Esophagus muscularis mucosa (tissue), 4 donors: Measurements from ENCODE around the gene YPEL5. TPM values are rescaled to one million over a fixed set of nuclear protein-coding genes. Genes with fewer than 3 reads are reported as not detected.

Source experiments
- DNase-seq: peaks from one replicate; pipeline ENCODE4 v3.0.0-alpha.2; 2017; ENCODE audit errors: extremely low spot score
- H3K27ac ChIP-seq, 4 donors: fragments of 200-600 bp; sonication (generic); replicated peaks in 1 of 4; 1 replicate in 3 of 4; 2 replicates in 1 of 4; pipeline ENCODE4 v1.5.1; 2016 to 2019; ENCODE audit warnings: mild to moderate bottlenecking in 1 of 4
- H3K27me3 ChIP-seq, 4 donors: fragments of 200-600 bp; sonication (generic); one replicate each; pipeline versions ENCODE4 v1.5.1 to v1.6.0; 2016 to 2019
- H3K36me3 ChIP-seq, 4 donors: fragments of 200-600 bp; sonication (generic); one replicate each; pipeline ENCODE4 v1.5.1; 2016 to 2019
- H3K4me1 ChIP-seq, 4 donors: fragments of 200-600 bp; sonication (generic); one replicate each; pipeline ENCODE4 v1.5.1; 2016 to 2019
- H3K4me3 ChIP-seq, 4 donors: fragments of 200-600 bp; sonication (generic); 1 replicate in 2 of 4; 2 replicates in 2 of 4; pipeline ENCODE4 v1.5.1; 2016 to 2019; ENCODE audit warnings: mild to moderate bottlenecking in 4 of 4, moderate library complexity in 1 of 4
- H3K9me3 ChIP-seq, 4 donors: fragments of 200-600 bp; sonication (generic); 1 replicate in 3 of 4; 2 replicates in 1 of 4; pipeline ENCODE4 v1.5.1; 2016 to 2019
- EP300 ChIP-seq: sonication (generic); formaldehyde crosslinking; IDR thresholded peaks from one replicate; pipeline ENCODE4 v1.6.1; 2017; ENCODE audit warnings: antibody characterized with exemption
- POLR2A ChIP-seq: fragments of 450-650 bp; IDR thresholded peaks from one replicate; pipeline ENCODE4 v1.6.1; 2017; ENCODE audit warnings: antibody characterized with exemption, moderate library complexity, mild to moderate bottlenecking, low read depth
- POLR2AphosphoS5 ChIP-seq, 2 donors: sonication (generic); formaldehyde crosslinking; IDR thresholded peaks; one replicate each; pipeline ENCODE4 v1.6.1; 2017; ENCODE audit warnings: antibody characterized with exemption in 2 of 2
- WGBS: methylation state at CpG from one replicate; pipeline ENCODE4 v1.1.5; 2018; 5-methylcytosine and 5-hydroxymethylcytosine counted together
- intact Hi-C: fragments of 100-400 bp; cut with DNase I; formaldehyde crosslinking; loops from one replicate; pipeline ENCODE4 v1.15.1; 2023
- total RNA-seq, 4 donors: library from RNA; depleted of rRNA; stranded (reverse); fragments of >200 nt; gene quantifications; one replicate each; pipeline versions ENCODE4 v1.1.0 to v1.2.1, GENCODE V29; 2016
- TF ChIP-seq, protein P1 (sequence below), 3 experiments: fragments of 200-600 bp in 2 of 3; fragments of 450-650 bp in 1 of 3; sonication (generic) in 2 of 3; IDR thresholded peaks; one replicate each; pipeline ENCODE4 v1.5.1; 2017 to 2019; ENCODE audit warnings: antibody characterized with exemption in 3 of 3, mild to moderate bottlenecking in 2 of 3, moderate library complexity in 1 of 3

The YPEL5 gene
- total RNA-seq, 4 donors from 2014 or later = 96.0 to 148 (median 109) TPM

DNA sequence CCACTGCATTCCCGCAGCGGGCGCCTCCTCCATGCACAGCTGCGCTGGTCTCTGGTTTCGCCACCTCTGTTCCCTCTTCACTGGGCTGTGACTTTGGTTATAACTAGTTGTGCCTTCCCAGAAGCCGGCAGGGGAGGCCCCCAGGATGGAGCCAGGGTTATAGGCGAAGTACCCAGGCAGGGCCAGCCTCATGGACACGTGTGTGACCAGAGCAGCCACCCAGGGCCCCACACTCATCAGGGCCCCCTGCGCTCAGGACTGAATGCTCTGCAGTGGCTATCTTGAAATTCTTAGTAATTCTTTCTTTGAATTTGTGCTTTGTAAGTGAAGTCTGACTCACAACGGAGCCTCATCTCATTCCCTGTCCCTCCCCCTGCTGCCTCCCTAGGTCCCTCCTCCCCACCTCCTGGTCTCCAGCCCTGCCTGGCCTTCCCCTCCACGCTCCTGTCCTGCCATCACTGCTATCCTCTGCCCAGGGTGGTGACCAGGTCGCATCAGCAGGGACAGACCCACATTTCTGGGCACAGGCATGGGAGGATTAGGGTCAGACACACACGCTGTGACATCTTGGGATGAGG lies 46.4 kb downstream of the YPEL5 start:
- Histone ChIP-seq H3K4me3 (no peak overlapping the region), H3K36me3 (no peaks in the 10 kb centered on the region), H3K27me3 (no peaks in the 10 kb centered on the region), H3K4me1 (no peaks in the 10 kb centered on the region), H3K27ac (no peak overlapping the region), H3K9me3 (no peaks in the 10 kb centered on the region)
- intact Hi-C loops = no loop called here
- DNase-seq = no peak
- 88% methylated on average over 13 of the region's 13 CpGs for WGBS
- TF ChIP-seq POLR2AphosphoS5 (IDR thresholded peaks at IDR 0.05) (no peak), EP300 (no peak), POLR2A (no peak)
- TF ChIP-seq, protein P1, sequence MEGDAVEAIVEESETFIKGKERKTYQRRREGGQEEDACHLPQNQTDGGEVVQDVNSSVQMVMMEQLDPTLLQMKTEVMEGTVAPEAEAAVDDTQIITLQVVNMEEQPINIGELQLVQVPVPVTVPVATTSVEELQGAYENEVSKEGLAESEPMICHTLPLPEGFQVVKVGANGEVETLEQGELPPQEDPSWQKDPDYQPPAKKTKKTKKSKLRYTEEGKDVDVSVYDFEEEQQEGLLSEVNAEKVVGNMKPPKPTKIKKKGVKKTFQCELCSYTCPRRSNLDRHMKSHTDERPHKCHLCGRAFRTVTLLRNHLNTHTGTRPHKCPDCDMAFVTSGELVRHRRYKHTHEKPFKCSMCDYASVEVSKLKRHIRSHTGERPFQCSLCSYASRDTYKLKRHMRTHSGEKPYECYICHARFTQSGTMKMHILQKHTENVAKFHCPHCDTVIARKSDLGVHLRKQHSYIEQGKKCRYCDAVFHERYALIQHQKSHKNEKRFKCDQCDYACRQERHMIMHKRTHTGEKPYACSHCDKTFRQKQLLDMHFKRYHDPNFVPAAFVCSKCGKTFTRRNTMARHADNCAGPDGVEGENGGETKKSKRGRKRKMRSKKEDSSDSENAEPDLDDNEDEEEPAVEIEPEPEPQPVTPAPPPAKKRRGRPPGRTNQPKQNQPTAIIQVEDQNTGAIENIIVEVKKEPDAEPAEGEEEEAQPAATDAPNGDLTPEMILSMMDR (IDR thresholded peaks at IDR 0.05) = no peak

DNA sequence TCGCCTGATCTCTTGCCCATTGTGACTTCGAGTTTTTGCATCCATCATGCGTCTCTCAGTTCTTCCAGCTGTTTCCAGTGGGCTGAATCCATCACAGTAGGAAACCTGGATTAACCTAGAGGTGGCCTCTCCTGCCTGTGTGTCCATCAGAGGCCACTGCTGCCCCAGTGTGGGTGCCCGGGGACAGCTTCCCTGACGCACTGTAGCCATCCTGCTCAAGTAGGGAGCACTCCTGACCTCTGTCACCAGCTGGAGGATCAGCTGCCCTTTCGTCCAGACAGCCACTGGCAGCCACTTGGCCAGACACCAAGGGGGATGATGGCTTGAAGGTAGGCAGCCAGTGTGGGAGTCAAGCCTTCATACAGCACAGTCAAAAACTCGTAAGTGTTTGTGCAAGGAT lies 47.6 kb downstream of the YPEL5 start:
- H3K9me3 ChIP-seq = no peaks in the 10 kb centered on the region
- WGBS = 84% methylated on average over 6 of the region's 7 CpGs
- intact Hi-C loops = no loop called here
- H3K27ac ChIP-seq = no peak overlapping the region
- no peaks in the 10 kb centered on the region for H3K4me1 ChIP-seq
- H3K36me3 ChIP-seq = no peaks in the 10 kb centered on the region
- DNase-seq = no peak
- H3K4me3 ChIP-seq = no peak overlapping the region
- TF ChIP-seq POLR2AphosphoS5 (IDR thresholded peaks at IDR 0.05) = no peak
- no peak for TF ChIP-seq EP300
- TF ChIP-seq POLR2A = no peak
- TF ChIP-seq, protein P1 (IDR thresholded peaks at IDR 0.05) = no peak
- H3K27me3 ChIP-seq = no peaks in the 10 kb centered on the region

DNA sequence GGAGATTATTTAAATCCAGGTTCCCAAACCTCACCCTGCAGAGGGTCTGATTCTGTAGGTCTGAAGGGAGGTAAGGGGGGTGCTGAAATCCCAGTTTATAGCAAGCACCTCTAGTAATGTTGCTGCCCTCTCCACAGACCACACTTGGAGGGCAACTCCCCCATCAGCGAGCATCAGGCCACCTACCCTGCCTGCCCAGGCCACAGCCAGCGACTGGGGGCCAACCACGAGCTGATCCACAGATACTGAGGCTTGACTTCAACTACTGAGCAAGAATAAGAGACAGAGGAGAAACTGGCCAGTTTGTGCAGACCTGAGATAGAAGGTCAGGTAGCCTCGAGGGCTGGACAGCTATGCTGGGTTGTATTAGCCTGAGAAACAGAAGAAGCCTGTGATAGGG lies 48.2 kb downstream of the YPEL5 start:
- Histone ChIP-seq H3K4me3 (no peak overlapping the region), H3K9me3 (no peaks in the 10 kb centered on the region), H3K4me1 (no peaks in the 10 kb centered on the region), H3K27ac (no peak overlapping the region), H3K36me3 (no peaks in the 10 kb centered on the region), H3K27me3 (no peaks in the 10 kb centered on the region)
- 68% methylated on average over 4 of the region's 4 CpGs for WGBS
- no peak for DNase-seq
- no peak for TF ChIP-seq EP300
- no peak for TF ChIP-seq POLR2A
- TF ChIP-seq POLR2AphosphoS5 (IDR thresholded peaks at IDR 0.05) = no peak
- TF ChIP-seq, protein P1 (IDR thresholded peaks at IDR 0.05) = no peak
- intact Hi-C loops = no loop called here

DNA sequence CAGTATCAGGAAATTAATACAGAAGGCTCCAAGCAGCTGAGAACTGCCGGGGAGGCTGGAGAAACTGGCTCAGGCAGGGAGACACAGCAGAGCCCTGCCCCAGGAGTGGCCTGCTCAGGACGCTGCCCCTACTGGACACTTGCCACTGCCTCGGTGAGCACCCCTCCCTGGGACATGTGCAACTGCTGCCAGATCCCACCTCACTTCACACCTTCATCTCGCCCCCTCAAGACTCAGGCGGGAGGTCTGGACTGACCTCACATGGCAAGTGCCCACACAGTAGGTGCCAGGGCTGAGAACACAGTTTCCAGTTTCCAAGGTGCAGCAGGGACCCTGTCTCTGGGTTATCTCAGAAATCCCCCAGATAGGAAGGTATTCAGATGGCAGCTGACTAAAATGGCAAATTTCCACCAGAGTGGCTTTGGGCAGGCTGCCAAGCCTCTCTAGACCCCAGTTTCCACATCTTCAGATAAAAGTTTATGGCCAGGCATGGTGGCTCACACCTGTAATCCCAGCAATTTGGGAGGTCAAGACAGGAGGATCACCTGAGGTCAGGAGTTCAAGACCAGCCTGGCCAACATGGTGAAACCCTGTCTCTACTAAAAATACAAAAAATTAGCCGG lies 50.9 kb downstream of the YPEL5 start:
- Histone ChIP-seq H3K27me3 (no peaks in the 10 kb centered on the region), H3K4me1 (peaks cover 7 to 13% (median 10%) of the 10 kb centered on the region in 4 donors), H3K4me3 (no peak overlapping the region), H3K9me3 (no peaks in the 10 kb centered on the region), H3K27ac (no peak overlapping the region), H3K36me3 (no peaks in the 10 kb centered on the region)
- TF ChIP-seq, protein P1 (IDR thresholded peaks at IDR 0.05) = no peak
- 55% methylated on average over 3 of the region's 6 CpGs for WGBS
- DNase-seq = no peak
- intact Hi-C loops = no loop called here

DNA sequence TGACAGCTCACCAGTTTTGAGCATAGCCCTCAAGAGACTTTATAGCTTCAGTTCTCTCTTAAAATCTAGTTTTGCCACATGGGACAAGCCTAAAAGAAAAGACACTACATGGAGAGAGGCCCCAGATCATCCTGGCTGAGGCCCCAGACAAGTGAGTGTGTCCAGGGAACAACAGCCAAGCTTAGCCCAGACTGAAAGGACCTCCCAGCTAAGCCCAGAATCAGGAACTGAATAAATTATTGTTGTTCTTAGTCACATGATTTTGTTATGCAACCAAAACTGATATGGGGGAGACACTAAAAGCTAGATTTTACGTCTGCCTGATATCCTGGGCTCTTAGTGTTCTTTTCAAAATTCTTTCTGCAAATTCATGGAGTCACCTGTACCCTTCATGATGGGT lies 55.2 kb downstream of the YPEL5 start:
- no peaks in the 10 kb centered on the region for H3K9me3 ChIP-seq
- DNase-seq = no peak
- no peak overlapping the region for H3K4me3 ChIP-seq
- peak overlapping the region in 3 of 4 donors; percentile 20 to 59 (median 35) for H3K27ac ChIP-seq
- no peaks in the 10 kb centered on the region for H3K27me3 ChIP-seq
- intact Hi-C loops = loop anchor here (5.0 to 10.0 kb wide), 2 partner anchors 35 to 1133 kb away; no protein-coding TSS in a partner anchor
- no peak for TF ChIP-seq POLR2A
- TF ChIP-seq EP300 = no peak
- peak in 1 of 2 donors; percentile 33 for TF ChIP-seq POLR2AphosphoS5 (IDR thresholded peaks at IDR 0.05)
- TF ChIP-seq, protein P1 (IDR thresholded peaks at IDR 0.05) = no peak
- peaks cover 7 to 22% (median 19%) of the 10 kb centered on the region in 4 donors for H3K4me1 ChIP-seq
- no peaks in the 10 kb centered on the region for H3K36me3 ChIP-seq
- 40% methylated on average over 1 of the region's 1 CpG for WGBS
